Tibial artery (tissue), 4 donors: ENCODE results near the gene INPP5D.

Source experiments
- DNase-seq, 2 donors: peaks; one replicate each; pipeline ENCODE4 v3.0.0-alpha.2; 2019
- H3K27ac ChIP-seq, 2 donors: fragments of 200-600 bp; sonication (generic) in 1 of 2; 1 replicate in 1 of 2; 2 replicates in 1 of 2; pipeline ENCODE4 v1.5.1; 2018 to 2019; ENCODE audit warnings: mild to moderate bottlenecking in 1 of 2
- H3K27me3 ChIP-seq, 2 donors: fragments of 200-600 bp; sonication (generic) in 1 of 2; one replicate each; pipeline versions ENCODE4 v1.5.1 to v1.6.0; 2016 to 2019
- H3K36me3 ChIP-seq, 3 donors: fragments of 200-600 bp; sonication (generic) in 2 of 3; one replicate each; pipeline ENCODE4 v1.5.1; 2016 to 2019; ENCODE audit warnings: mild to moderate bottlenecking in 2 of 3
- H3K4me1 ChIP-seq, 4 donors: fragments of 200-600 bp; sonication (generic) in 2 of 4; 1 replicate in 3 of 4; 2 replicates in 1 of 4; pipeline ENCODE4 v1.5.1; 2016 to 2019
- H3K4me3 ChIP-seq, 2 donors: fragments of 200-600 bp; sonication (generic) in 1 of 2; 1 replicate in 1 of 2; 2 replicates in 1 of 2; pipeline ENCODE4 v1.5.1; 2018 to 2019; ENCODE audit warnings: mild to moderate bottlenecking in 2 of 2
- H3K9me3 ChIP-seq, 3 donors: fragments of 200-600 bp; sonication (generic) in 1 of 3; one replicate each; pipeline ENCODE4 v1.5.1; 2016 to 2019
- intact Hi-C: fragments of 100-400 bp; cut with DNase I; formaldehyde crosslinking; loops from one replicate; pipeline ENCODE4 v1.15.0; 2023; ENCODE audit warnings: low total_unique reads
- TF ChIP-seq, protein P1 (sequence below), 2 experiments: fragments of 200-600 bp in 1 of 2; fragments of 450-650 bp in 1 of 2; IDR thresholded peaks; one replicate each; pipeline ENCODE4 v1.5.1; 2017 to 2019; ENCODE audit warnings: antibody characterized with exemption in 2 of 2, mild to moderate bottlenecking in 1 of 2, moderate library complexity in 1 of 2

INPP5D gene

DNA sequence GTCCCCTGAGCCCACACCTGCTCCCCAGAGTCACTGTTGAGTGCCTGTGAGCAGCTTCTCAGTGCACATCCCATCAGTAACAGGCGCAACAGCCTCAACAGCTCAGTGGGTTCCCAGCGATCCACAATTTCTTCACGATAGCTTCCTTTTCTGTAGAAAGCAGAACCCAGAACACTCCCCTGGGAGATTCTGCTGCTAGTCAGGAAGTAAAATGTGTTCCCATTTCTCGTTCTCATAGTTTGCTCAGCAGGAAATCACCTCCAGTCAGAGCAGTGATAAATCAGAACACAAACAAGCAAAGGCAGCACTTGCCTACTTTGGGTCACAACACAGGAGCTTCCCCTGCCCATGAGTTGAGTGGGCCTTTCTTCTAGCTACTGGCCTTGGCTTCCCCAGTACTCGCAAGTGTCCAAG is 142.4 kb downstream of the INPP5D start:
- Histone ChIP-seq H3K4me3 (no peak overlapping the region), H3K27ac (no peak overlapping the region), H3K4me1 (no peaks in the 10 kb centered on the region), H3K27me3 (no peaks in the 10 kb centered on the region), H3K36me3 (no peaks in the 10 kb centered on the region), H3K9me3 (peaks cover 0 to 10% (median 7%) of the 10 kb centered on the region in 3 donors)
- intact Hi-C loops: no loop called here
- TF ChIP-seq, protein P1, sequence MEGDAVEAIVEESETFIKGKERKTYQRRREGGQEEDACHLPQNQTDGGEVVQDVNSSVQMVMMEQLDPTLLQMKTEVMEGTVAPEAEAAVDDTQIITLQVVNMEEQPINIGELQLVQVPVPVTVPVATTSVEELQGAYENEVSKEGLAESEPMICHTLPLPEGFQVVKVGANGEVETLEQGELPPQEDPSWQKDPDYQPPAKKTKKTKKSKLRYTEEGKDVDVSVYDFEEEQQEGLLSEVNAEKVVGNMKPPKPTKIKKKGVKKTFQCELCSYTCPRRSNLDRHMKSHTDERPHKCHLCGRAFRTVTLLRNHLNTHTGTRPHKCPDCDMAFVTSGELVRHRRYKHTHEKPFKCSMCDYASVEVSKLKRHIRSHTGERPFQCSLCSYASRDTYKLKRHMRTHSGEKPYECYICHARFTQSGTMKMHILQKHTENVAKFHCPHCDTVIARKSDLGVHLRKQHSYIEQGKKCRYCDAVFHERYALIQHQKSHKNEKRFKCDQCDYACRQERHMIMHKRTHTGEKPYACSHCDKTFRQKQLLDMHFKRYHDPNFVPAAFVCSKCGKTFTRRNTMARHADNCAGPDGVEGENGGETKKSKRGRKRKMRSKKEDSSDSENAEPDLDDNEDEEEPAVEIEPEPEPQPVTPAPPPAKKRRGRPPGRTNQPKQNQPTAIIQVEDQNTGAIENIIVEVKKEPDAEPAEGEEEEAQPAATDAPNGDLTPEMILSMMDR (IDR thresholded peaks at IDR 0.05): no peak
- no peak for DNase-seq

DNA sequence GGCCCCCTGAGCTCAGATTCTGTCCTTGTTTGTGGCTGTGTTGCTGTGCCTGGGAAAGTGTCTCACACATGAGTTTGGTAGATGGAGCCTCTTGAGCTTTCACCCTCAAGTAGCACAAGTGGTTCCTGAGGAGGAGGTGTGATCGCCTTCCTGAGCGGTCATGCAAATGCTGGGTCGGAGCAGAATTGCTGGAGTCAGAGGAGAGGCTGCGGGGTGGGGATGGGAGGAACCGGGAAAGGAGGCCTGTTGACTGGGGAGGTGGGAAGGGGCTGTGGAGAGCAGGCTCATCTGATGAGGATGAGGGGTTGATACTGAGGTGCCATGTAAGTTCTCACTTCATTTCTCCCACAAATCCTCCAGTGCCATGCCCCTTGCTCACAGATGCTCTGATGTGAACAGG is 142.9 kb downstream of the INPP5D start:
- H3K27ac ChIP-seq: no peak overlapping the region
- H3K4me3 ChIP-seq: no peak overlapping the region
- H3K36me3 ChIP-seq: no peaks in the 10 kb centered on the region
- H3K4me1 ChIP-seq: no peaks in the 10 kb centered on the region
- H3K27me3 ChIP-seq: no peaks in the 10 kb centered on the region
- intact Hi-C loops: no loop called here
- H3K9me3 ChIP-seq: peaks cover 0 to 10% (median 7%) of the 10 kb centered on the region in 3 donors
- DNase-seq: no peak
- TF ChIP-seq, protein P1 (IDR thresholded peaks at IDR 0.05): no peak

DNA sequence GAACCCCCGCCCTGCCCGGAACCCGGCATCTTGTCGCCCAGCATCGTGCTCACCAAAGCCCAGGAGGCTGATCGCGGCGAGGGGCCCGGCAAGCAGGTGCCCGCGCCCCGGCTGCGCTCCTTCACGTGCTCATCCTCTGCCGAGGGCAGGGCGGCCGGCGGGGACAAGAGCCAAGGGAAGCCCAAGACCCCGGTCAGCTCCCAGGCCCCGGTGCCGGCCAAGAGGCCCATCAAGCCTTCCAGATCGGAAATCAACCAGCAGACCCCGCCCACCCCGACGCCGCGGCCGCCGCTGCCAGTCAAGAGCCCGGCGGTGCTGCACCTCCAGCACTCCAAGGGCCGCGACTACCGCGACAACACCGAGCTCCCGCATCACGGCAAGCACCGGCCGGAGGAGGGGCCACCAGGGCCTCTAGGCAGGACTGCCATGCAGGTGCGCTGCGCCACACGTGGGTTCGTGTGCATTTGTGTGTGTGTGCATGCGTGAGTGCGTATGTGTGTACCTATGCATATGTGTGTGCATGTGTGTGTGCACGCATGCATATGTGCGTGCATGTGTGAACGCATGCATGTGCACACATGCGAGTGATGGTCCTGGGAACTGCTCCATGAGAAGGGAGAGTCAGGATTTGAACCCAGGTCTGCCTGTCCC is 144.3 kb downstream of the INPP5D start:
- Histone ChIP-seq H3K27me3 (no peaks in the 10 kb centered on the region), H3K4me1 (peaks cover 0 to 13% (median 5%) of the 10 kb centered on the region in 4 donors), H3K27ac (no peak overlapping the region), H3K4me3 (no peak overlapping the region), H3K36me3 (no peaks in the 10 kb centered on the region), H3K9me3 (peaks cover 0 to 10% (median 7%) of the 10 kb centered on the region in 3 donors)
- intact Hi-C loops: no loop called here
- TF ChIP-seq, protein P1 (IDR thresholded peaks at IDR 0.05): no peak
- DNase-seq: no peak

DNA sequence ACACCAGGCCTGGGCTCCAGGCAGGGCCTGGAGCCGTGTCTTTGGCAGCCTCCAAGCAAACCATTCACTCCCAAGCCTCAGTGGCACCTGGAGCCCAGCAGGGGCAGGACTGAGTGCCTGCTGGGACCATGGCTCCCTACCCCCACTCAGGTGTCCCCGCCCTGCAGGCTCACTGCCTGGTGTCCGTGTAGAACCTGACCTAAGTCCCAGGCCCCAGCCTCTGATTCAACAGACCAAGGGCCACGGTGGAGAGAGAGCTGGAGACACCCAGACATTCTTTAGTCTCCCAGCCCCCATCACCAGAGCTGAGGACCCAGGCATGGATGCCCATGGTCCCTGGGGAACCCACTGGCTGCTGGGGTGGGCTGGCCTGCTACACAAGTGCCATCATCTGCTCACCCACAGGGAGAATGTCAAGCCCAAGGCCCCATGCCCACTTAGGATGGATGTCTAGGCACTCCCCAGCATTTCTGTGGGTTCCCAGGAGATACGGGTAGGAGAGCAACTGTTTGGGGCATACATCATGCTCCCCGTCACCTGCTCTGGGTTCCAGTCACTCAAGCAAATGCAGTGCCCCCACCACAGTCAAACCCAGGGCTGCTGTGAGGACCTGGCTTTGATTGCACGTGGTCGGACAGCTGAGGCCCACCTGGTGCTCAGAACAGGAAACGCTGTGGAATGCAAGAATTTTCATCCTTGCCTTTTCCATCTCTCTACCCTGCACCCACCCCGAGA is 148.4 kb downstream of the INPP5D start:
- intact Hi-C loops: no loop called here
- no peak overlapping the region for H3K27ac ChIP-seq
- peaks cover 0 to 40% (median 19%) of the 10 kb centered on the region in 4 donors for H3K4me1 ChIP-seq
- H3K9me3 ChIP-seq: no peaks in the 10 kb centered on the region
- no peaks in the 10 kb centered on the region for H3K36me3 ChIP-seq
- H3K27me3 ChIP-seq: no peaks in the 10 kb centered on the region
- H3K4me3 ChIP-seq: no peak overlapping the region
- TF ChIP-seq, protein P1 (IDR thresholded peaks at IDR 0.05): no peak
- no peak for DNase-seq

DNA sequence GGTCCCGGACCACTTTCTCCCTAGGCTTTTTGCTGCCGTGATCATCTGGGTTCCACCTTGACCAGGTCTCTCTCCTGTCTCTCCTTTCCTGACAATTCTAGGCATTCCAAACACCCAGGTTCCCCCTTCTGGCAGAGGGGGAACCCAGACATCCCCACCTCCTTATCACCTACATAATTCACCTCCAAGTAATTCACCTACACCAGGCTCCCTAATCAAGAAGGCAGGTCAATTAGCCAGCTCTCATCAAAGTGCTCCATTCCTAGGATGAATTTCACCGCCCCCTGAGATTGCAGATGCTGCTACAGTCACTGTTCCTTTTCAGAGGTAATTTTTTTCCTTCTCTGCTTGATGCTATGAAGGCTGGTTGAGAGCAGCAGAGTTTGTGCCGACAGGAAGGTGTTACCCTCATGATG is 149.0 kb downstream of the INPP5D start:
- Histone ChIP-seq H3K27me3 (no peaks in the 10 kb centered on the region), H3K4me3 (no peak overlapping the region), H3K4me1 (peaks cover 0 to 40% (median 19%) of the 10 kb centered on the region in 4 donors), H3K27ac (peak overlapping the region in 1 of 2 donors; percentile 17), H3K9me3 (no peaks in the 10 kb centered on the region), H3K36me3 (no peaks in the 10 kb centered on the region)
- TF ChIP-seq, protein P1 (IDR thresholded peaks at IDR 0.05): no peak
- no peak for DNase-seq
- intact Hi-C loops: no loop called here
